Neural crest cell (in vitro differentiated cells): ENCODE measurements around the gene TTLL5. TPM values are rescaled to one million over a fixed set of nuclear protein-coding genes. Genes with fewer than 3 reads are reported as not detected.

Source experiments
- DNase-seq: peaks from one replicate; pipeline ENCODE4 v3.0.0; 2021; ENCODE audit warnings: low read depth, mixed read lengths, low spot score
- H3K27ac Mint-ChIP-seq: one replicate; pipeline ENCODE4 v1.8.0; 2021; ENCODE audit warnings: mild to moderate bottlenecking, mixed read lengths; ENCODE audit not compliant: unreplicated experiment
- H3K27me3 Mint-ChIP-seq: 2 replicates; pipeline ENCODE4 v1.8.0; 2021; ENCODE audit warnings: low read depth, mild to moderate bottlenecking, mixed read lengths
- H3K36me3 Mint-ChIP-seq: 2 replicates; pipeline ENCODE4 v1.8.0; 2021; ENCODE audit warnings: low read depth, mild to moderate bottlenecking, mixed read lengths
- H3K4me1 Mint-ChIP-seq: 2 replicates; pipeline ENCODE4 v1.8.0; 2021; ENCODE audit warnings: mixed read lengths
- H3K4me3 Mint-ChIP-seq: one replicate; pipeline ENCODE4 v1.8.0; 2021; ENCODE audit warnings: mild to moderate bottlenecking, mixed read lengths
- H3K9me3 Mint-ChIP-seq: 2 replicates; pipeline ENCODE4 v1.8.0; 2021; ENCODE audit warnings: mixed read lengths
- total RNA-seq: library from RNA; stranded (reverse); gene quantifications from 2 replicates; pipeline ENCODE4 v1.2.1, GENCODE V29; 2021
- TF ChIP-seq, protein P1 (sequence below): fragments of 200-600 bp; sonication (generic); conservative IDR thresholded peaks from 2 replicates; pipeline ENCODE4 v1.5.0; 2021; ENCODE audit warnings: antibody characterized with exemption, mild to moderate bottlenecking

TTLL5 gene
- total RNA-seq, 1 donor from 2014 or later = 55.7 TPM

GRCh38 chr14:75823334-75823733 lies 162.3 kb downstream of the TTLL5 start:
- TF ChIP-seq, protein P1, sequence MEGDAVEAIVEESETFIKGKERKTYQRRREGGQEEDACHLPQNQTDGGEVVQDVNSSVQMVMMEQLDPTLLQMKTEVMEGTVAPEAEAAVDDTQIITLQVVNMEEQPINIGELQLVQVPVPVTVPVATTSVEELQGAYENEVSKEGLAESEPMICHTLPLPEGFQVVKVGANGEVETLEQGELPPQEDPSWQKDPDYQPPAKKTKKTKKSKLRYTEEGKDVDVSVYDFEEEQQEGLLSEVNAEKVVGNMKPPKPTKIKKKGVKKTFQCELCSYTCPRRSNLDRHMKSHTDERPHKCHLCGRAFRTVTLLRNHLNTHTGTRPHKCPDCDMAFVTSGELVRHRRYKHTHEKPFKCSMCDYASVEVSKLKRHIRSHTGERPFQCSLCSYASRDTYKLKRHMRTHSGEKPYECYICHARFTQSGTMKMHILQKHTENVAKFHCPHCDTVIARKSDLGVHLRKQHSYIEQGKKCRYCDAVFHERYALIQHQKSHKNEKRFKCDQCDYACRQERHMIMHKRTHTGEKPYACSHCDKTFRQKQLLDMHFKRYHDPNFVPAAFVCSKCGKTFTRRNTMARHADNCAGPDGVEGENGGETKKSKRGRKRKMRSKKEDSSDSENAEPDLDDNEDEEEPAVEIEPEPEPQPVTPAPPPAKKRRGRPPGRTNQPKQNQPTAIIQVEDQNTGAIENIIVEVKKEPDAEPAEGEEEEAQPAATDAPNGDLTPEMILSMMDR = no peak
- no peak for DNase-seq
- H3K27me3 Mint-ChIP-seq = no peaks in the 10 kb centered on the region
- H3K9me3 Mint-ChIP-seq = no peaks in the 10 kb centered on the region
- no peak overlapping the region for H3K27ac Mint-ChIP-seq
- H3K36me3 Mint-ChIP-seq = peaks cover 5% of the 10 kb centered on the region
- peaks cover 20% of the 10 kb centered on the region for H3K4me1 Mint-ChIP-seq
- H3K4me3 Mint-ChIP-seq = no peak overlapping the region

DNA sequence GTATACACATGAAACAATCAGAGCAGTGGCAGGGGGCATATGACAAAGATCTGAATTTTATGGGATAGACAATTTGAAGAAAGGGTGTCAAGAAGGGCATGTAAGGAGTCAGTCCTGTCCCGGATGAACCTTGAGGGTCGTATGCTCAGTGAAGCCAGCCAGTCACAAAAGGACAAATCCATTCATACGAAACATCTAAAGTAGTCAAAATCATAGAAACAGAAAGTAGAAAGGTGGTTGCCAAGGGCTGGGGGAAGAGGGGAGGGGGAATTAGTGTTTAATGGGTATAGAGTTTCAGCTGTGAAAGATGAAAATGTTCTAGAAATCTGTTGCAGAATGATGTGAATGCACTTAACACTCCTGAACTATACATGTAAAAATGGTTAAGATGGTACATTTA lies 163.3 kb downstream of the TTLL5 start:
- peaks cover 5% of the 10 kb centered on the region for H3K36me3 Mint-ChIP-seq
- H3K9me3 Mint-ChIP-seq = no peaks in the 10 kb centered on the region
- H3K27me3 Mint-ChIP-seq = no peaks in the 10 kb centered on the region
- peaks cover 20% of the 10 kb centered on the region for H3K4me1 Mint-ChIP-seq
- TF ChIP-seq, protein P1 = no peak
- DNase-seq = no peak
- no peak overlapping the region for H3K27ac Mint-ChIP-seq
- H3K4me3 Mint-ChIP-seq = no peak overlapping the region

GRCh38 chr14:75825147-75825592 lies 164.1 kb downstream of the TTLL5 start:
- DNase-seq = no peak
- no peaks in the 10 kb centered on the region for H3K27me3 Mint-ChIP-seq
- H3K4me3 Mint-ChIP-seq = no peak overlapping the region
- TF ChIP-seq, protein P1 = no peak
- peaks cover 2% of the 10 kb centered on the region for H3K36me3 Mint-ChIP-seq
- no peaks in the 10 kb centered on the region for H3K9me3 Mint-ChIP-seq
- H3K27ac Mint-ChIP-seq = no peak overlapping the region
- peaks cover 20% of the 10 kb centered on the region for H3K4me1 Mint-ChIP-seq

DNA sequence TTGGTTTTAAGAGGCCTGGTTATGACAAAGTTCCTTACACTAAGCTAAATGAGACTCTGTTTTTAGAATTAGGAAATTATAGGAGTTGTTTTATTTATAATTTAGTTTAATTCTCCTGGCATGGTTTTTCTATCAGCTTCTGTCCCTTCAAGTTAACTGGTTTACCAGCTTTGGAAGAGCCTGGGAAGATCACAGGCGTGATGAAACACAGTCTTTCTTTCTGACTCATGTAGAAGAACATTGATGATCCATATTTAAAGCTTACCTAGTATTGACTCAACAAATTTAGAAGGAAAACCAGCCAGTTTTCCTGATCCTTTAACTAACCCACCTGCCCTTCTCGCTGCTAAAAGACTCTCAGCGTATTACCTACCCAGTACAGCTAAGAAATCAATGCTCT lies 165.6 kb downstream of the TTLL5 start:
- peaks cover 20% of the 10 kb centered on the region for H3K4me1 Mint-ChIP-seq
- H3K36me3 Mint-ChIP-seq = peaks cover 2% of the 10 kb centered on the region
- H3K27me3 Mint-ChIP-seq = no peaks in the 10 kb centered on the region
- TF ChIP-seq, protein P1 = no peak
- no peak for DNase-seq
- H3K27ac Mint-ChIP-seq = no peak overlapping the region
- H3K4me3 Mint-ChIP-seq = no peak overlapping the region
- H3K9me3 Mint-ChIP-seq = no peaks in the 10 kb centered on the region

GRCh38 chr14:75827331-75827730 lies 166.3 kb downstream of the TTLL5 start:
- Mint-ChIP-seq H3K4me1 (peaks cover 20% of the 10 kb centered on the region), H3K9me3 (no peaks in the 10 kb centered on the region), H3K4me3 (no peak overlapping the region), H3K27ac (no peak overlapping the region), H3K27me3 (no peaks in the 10 kb centered on the region), H3K36me3 (peaks cover 2% of the 10 kb centered on the region)
- DNase-seq = no peak
- TF ChIP-seq, protein P1 = no peak

DNA sequence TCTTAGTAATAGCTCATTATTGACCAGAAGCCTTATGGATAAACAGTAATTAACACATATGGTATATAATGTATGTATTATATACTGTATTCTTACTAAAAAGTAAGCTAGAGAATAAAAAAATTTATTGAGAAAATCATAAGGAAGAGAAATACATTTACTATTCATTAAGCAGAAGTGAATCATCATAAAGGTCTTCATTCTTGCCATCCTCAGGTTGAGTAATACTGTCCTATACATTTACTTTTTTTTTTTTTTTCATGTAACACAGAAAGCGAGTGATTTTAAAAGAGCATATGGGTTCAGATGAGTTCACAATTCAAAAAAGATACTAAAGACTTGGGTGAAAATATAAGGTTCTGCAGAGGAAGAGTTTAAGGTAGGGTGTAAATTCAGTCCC lies 168.3 kb downstream of the TTLL5 start:
- Mint-ChIP-seq H3K4me3 (no peak overlapping the region), H3K4me1 (peaks cover 15% of the 10 kb centered on the region), H3K9me3 (no peaks in the 10 kb centered on the region), H3K27me3 (no peaks in the 10 kb centered on the region), H3K36me3 (peaks cover 4% of the 10 kb centered on the region), H3K27ac (no peak overlapping the region)
- TF ChIP-seq, protein P1 = no peak
- no peak for DNase-seq
